Suprapubic skin (tissue), 4 donors: ENCODE data around the gene KDM2A.

ENCODE experiments used
- CTCF ChIP-seq, 2 donors: fragments of 200-600 bp in 1 of 2; fragments of 450-650 bp in 1 of 2; sonication (generic) in 1 of 2; IDR thresholded peaks; one replicate each; pipeline ENCODE4 v1.5.1; 2016 to 2019; ENCODE audit warnings: antibody characterized with exemption in 2 of 2, mild to moderate bottlenecking in 1 of 2, moderate library complexity in 1 of 2
- POLR2A ChIP-seq, 2 donors: fragments of 450-650 bp; IDR thresholded peaks; one replicate each; pipeline ENCODE4 v1.6.1; 2017; ENCODE audit warnings: antibody characterized with exemption in 2 of 2, mild to moderate bottlenecking in 2 of 2, moderate library complexity in 2 of 2
- POLR2AphosphoS5 ChIP-seq, 3 donors: sonication (generic); formaldehyde crosslinking; IDR thresholded peaks; one replicate each; pipeline ENCODE4 v1.6.1; 2017; ENCODE audit warnings: antibody characterized with exemption in 3 of 3

- TF ChIP-seq CTCF (IDR thresholded peaks at IDR 0.05) (no peak), POLR2A (IDR thresholded peaks at IDR 0.05) (no peak), POLR2AphosphoS5 (IDR thresholded peaks at IDR 0.05) (no peak)
Observed at GRCh38 chr11:67293090-67293489, 174.0 kb downstream of the KDM2A start.
